ELF-1 (cell line): ENCODE measurements around the gene DNER.
A peak's percentile ranks its signal among the peaks of the same experiment; 100 is the strongest.
"Not testable (repeated sequence)": the region's sequence is repeated elsewhere in the genome, so short reads cannot be mapped to it uniquely, and the experiment has no call there.

ENCODE experiments used
- DNase-seq: peaks from one replicate; pipeline ENCODE4 v3.0.0-alpha.2; 2016; ENCODE audit warnings: low read depth, low spot score

Gene DNER

GRCh38 chr2:229407170-229407569 lies 307.2 kb downstream of the DNER start:
- peak; percentile 27 for DNase-seq

DNA sequence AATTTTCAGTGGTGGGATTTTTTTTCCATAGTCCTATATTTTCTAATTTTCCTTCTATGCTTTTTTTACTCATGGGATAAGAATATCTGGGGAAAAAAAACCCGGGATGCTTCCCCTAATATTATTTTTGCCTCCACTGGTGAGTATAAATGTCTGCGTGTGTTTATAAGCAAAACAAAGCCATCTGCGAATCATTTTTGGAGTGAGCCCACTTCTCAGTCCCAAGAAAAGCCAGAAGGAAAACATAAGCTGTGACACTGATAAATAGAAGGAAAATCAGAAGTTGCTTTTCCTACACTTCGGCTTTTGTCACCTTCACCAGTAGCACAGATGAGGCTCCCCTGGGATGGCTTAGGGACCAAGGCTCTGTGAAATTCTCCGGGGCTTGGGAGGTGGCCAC lies 308.6 kb downstream of the DNER start:
- no peak for DNase-seq

- no peak for DNase-seq
Observed at GRCh38 chr2:229403296-229403695, 311.1 kb downstream of the DNER start.

- no peak for DNase-seq
Observed at GRCh38 chr2:229401171-229401865, 313.0 kb downstream of the DNER start.

DNA sequence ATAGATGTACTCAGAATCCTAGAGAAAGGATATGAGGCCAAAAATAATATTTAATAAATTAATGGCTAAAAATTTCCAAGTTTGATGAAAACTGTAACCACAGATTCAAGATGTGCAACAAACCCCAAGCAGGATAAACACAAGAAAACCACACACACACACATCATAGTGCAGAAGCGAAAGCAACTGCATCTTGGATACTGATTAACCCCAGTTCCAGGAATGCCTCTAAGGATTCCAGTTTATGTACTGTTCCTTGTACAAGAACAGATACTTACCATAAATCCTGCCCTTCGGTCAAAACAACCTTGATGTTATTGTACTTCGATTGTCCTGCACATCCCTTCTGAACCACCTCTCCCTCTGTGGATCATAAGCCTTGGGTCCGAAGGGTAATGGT lies 320.4 kb downstream of the DNER start:
- DNase-seq: no peak

DNA sequence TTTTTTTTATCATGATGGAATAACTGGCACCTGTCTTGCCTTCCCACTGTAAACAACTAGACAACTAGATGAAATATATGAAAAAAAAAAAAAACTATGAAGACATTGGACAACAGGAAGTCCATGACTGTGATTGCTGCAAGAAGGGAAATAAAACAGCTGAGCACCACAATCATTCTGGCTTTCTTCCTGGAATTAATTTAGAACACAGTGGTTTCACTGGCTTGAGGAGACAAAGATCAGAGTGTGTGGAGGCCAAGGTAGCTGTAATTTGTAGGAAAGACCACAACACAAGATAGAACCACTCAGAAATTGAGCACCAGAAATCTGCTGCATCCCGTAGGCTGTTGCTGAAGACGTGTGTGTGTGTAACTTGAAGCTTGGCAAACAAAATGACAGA lies 322.2 kb downstream of the DNER start:
- DNase-seq: no peak

DNA sequence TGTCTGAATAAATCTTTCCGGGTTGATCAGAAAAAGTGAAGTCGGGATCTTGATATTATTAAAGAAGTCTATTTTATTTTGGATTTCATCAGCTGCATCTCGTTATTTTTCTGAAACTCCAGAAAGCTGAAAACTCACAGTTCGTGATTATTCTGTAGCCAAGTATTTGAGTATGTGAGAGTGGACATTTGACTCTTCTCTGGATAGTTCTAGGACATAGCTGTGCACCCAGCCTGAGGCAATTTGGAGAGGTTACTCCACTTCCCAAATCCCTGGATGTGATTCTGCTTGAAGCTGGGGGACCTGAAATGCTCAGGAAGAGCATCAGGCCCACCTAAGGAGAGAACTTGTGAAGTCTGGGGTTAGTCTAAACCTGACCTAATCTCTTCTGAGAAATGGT lies 325.6 kb downstream of the DNER start:
- DNase-seq: no peak

DNA sequence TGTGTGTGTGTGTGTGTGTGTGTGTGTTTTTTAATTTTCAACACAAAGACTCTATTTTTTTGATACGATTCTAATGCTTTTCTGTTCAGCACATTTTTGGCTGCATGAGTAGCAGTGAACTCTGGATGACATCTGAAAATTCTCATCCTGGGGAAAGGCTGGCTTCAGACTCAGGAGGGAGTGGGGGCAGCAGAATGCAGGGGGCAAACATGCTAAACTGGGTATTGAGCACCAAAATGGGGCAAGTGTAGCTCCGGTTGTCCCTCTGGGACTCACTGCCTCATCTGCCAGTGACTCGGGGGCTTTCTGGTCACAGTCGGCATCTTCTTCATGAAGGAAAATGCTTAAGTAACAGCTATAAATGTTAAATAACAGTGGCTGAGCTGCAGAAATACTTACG lies 326.5 kb downstream of the DNER start:
- DNase-seq: no peak

DNA sequence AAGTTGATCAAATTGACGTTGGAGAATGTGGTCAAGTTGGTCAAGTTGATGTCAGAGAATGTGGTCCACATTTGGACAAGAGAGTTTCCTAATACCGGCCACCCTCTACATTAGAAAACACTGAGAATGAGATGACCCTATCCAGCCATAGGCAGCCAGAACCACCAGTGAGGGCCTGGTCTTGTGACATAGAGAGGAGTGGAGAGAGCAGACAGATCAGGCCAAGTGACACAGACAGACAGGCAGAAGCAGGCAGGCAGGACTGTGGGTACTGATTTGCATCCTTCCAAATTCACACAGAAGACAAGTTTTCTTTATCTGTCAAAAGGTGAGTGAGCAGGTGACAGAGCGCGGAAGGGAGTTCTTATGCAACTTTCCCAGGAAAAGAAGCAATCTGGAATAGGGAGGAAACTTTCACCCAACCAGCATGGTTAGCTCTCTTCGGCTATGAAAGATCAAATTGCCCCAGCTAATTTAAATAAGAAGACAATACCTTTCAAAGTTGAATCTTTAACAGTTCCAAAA lies 334.2 kb downstream of the DNER start:
- DNase-seq: no peak

DNA sequence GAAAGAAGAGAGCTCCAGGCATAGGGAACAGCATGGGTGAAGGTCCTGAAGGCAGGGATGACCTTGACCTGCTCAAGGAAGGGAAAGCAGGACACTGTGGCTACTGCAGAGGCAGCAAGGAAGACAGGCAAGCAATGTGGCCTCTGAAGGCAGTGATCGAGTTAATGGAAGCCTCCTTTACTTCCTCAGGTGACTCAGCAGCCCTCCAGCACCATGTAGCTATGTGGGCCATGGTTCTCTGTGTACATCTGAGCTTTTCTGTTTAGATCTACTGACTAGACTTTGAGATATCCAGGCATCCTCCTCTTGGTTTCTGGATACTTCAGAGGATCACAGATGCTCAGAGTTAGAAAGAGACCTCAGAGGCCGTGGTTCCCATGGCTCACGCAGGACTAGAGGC lies 336.0 kb downstream of the DNER start:
- no peak for DNase-seq

DNA sequence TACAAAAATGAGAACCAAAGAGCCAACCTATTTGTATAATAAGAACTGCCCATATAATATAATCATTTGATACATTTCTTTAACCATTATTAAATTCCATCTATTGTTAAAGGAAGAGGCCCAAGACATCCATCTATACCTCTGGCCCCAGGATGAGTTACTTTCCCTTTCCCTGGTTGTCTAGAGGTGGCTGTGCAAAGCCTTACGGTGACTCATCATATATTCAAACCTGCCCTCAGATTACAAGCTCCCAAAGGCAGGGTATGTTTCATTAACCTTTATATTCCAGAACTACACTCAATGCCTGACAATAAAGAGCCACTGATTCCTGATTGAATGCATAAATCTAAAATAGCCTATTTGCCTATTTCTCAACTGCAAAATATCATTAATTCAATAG lies 337.5 kb downstream of the DNER start:
- DNase-seq: no peak

DNA sequence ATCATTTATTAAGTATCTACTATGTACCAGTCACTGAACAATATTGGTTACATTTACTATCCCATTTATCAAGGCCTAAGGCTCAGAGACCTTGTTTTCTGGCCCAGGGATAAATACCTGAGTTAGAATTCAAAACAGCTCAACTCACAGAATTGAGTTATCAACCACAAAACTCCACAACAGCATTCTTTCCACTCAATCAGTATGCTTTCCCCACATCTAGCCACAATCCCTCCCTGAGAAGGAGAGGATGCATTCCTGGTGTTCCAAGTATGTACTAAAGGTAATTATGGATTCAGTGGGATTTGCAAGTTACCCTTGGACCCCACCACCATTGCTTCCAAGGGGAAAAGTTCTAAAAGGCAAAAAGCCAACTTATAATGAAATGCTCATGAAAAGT lies 339.1 kb downstream of the DNER start:
- DNase-seq: no peak

DNA sequence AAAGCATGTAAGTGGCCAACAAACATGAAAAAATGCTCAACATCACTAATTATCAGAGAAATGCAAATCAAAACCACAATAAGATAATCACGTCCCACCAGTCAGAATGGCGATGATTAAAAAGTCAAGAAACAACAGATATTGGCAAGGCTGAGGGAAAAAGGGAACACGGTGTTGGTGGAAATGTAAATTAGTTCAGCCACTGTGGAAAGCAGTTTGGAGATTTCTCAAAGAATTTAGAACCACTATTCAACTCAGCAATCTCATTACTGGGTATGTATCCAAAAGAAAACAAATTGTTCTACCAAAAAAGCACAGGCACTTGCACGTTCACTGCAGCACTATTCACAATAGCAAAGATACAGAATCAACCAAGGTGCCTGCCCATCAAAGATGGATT lies 341.0 kb downstream of the DNER start:
- not testable (repeated sequence) for DNase-seq

GRCh38 chr2:229372207-229372606 lies 342.1 kb downstream of the DNER start:
- DNase-seq: no peak

DNA sequence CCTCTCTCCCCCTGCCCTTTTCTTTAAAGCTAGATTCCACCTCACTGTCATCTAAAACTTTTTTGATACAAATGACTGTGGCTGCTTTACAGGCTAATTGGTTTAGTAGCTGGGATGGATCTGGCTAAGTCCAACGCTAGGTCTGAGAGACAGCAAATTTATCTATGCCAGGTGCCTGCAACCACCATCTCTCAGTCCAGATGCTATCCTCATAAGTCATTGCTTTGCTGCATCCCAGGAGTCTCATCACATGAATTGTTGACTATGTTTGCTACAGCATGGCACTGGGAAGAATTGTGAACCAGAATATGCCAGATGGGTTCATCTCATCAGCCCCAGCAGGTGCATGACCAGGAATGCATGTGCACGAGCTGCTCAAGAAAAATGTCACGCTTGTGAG lies 343.3 kb downstream of the DNER start:
- no peak for DNase-seq

DNA sequence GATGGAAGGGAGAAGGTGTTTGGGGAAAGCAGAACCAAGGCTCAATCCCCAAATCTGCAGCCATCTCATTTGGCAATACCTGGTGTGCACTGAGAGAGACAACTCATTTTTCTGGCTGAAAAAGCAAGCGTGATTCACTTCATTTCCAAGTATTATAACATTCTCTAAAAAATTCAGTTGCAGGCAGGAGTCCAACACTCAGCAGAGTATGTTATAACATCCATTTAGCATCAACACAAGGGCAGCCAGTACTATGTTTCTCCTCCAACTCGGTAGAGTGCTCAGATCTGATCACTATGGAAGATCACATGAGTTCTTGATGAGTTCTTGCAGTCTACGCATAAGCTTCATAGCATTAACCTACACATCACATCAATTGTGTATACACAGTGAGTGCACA lies 343.8 kb downstream of the DNER start:
- no peak for DNase-seq

DNA sequence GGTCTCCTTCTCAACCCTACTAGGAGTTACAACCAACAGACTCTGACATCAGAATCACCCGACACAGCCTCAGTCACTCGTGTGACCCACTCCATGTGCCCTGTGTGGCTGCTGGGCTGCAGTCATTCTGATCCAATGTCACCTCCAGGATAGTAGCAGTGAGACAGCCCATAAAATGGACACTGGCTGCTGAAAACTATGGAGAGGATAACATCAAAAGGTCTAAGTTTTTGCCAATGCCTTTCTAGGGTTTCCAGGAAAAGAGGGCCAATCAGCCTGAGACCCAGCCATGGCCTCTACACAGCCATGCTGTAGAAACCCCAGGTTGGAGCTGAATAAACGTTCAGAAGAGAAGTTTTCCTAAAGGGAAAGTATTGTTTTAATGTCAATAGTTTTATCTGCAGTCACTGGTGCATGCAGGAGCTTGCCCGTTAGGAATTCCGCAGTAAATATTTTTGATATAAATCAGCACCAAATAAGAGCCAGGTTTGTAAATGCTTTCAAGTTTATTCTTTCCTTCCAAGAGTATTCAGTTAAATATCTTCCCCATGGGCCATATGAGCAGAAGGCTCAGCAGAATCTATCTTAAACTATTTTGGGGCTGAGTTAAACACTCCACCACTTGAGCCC lies 351.1 kb downstream of the DNER start:
- DNase-seq: no peak

GRCh38 chr2:229350883-229351282 lies 363.5 kb downstream of the DNER start:
- DNase-seq: no peak

DNA sequence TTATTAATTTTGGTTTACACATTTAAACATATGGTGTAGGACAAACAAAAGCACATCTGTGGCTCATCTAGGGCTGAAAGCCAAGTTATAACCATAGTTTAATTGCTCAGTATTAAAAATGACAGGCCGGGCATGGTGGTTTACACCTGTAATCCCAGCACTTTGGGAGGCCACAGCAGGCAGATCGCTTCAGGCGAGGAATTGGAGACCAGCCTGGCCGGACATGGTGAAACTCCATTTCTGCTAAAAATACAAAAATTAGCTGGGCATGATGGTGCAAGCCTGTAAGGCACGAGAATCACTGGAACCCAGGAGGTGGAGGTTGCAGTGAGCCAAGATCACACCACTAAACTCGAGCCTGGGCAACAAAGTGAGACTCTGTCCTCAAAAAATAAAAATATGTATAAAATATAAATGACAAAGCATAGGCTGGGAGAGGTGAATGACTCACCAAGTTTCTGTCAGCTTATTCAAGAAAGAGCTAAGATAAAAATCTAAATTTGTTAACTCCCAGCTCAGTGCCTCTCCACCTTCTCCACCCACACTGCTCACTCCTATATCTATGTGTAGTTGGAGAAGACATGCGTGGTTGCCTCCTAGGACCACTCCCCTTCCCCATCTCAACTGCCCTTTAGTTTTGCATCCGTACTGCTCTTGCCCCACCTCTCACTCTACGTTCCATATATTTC lies 364.1 kb downstream of the DNER start:
- DNase-seq: no peak

GRCh38 chr2:229348128-229348527 lies 366.2 kb downstream of the DNER start:
- no peak for DNase-seq

DNA sequence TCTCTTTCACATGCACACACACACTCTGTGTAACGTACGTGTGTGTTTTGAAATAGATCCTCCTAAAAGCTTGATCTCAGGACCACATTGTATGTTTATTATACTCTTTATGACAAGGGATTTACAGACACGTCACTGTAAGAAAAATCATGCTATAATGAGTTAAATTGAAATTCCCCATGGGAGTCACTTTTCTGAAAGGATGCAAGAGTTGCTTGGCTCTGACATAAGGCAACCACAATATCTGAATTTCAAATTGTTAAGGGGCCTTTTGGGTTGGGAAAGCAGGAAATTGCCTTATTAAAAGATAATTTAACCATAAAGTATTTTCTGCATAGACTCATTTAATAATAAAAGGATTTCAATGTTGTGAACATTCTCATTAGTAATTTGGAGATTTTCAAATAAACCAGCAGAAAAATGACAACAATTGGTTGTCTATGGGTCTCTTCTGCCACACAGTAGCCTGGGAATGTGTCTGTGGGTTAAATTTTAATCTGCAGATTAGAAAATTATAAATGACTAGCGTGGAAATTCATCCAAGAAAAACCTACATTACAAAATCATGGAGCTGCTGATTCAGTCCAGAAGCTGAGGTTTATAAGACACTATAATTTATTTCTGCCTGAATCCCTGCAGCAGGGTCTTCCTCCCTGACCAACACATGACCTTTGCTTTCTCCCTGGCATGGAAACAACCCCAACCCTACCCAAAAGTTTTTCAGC lies 367.4 kb downstream of the DNER start:
- no peak for DNase-seq

- DNase-seq: no peak
Observed at GRCh38 chr2:229344955-229345354, 369.4 kb downstream of the DNER start.
